OCI-LY7 (cell line): ENCODE data around the gene C19orf73.

Experiments
- CTCF ChIP-seq: fragments of 200-600 bp; sonication (generic); conservative IDR thresholded peaks from 2 replicates; pipeline ENCODE4 v1.5.1; 2014; ENCODE audit warnings: mild to moderate bottlenecking, antibody characterized with exemption, low read length, moderate library complexity, mixed read lengths
- EZH2phosphoT487 ChIP-seq: fragments of 200-600 bp; sonication (generic); IDR thresholded peaks from 2 replicates; pipeline ENCODE4 v1.6.1; 2018; ENCODE audit warnings: low read depth, borderline replicate concordance, mild to moderate bottlenecking, mixed run types, antibody characterized with exemption, low read length, moderate library complexity, mixed read lengths

- no peak for TF ChIP-seq CTCF
- no peak for TF ChIP-seq EZH2phosphoT487
Observed at GRCh38 chr19:49081273-49081672, 37.7 kb downstream of the C19orf73 start.
